ENCODE results near the gene NOS1AP. TPM values are rescaled to one million over a fixed set of nuclear protein-coding genes. Genes with fewer than 3 reads are reported as not detected.

The NOS1AP gene
- total RNA-seq, 2 experiments from 2014 or later, result not detected

- TF ChIP-seq, protein P1, sequence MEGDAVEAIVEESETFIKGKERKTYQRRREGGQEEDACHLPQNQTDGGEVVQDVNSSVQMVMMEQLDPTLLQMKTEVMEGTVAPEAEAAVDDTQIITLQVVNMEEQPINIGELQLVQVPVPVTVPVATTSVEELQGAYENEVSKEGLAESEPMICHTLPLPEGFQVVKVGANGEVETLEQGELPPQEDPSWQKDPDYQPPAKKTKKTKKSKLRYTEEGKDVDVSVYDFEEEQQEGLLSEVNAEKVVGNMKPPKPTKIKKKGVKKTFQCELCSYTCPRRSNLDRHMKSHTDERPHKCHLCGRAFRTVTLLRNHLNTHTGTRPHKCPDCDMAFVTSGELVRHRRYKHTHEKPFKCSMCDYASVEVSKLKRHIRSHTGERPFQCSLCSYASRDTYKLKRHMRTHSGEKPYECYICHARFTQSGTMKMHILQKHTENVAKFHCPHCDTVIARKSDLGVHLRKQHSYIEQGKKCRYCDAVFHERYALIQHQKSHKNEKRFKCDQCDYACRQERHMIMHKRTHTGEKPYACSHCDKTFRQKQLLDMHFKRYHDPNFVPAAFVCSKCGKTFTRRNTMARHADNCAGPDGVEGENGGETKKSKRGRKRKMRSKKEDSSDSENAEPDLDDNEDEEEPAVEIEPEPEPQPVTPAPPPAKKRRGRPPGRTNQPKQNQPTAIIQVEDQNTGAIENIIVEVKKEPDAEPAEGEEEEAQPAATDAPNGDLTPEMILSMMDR (conservative IDR thresholded peaks at IDR 0.05; ENCODE audit: low read length), result no peak
- no peak for TF ChIP-seq EZH2phosphoT487 (IDR thresholded peaks at IDR 0.05; ENCODE audit: borderline replicate concordance, low read depth, low read length)
- BruUV-seq (replicated peaks), result no TSS peak
- CTCF ChIA-PET (ENCODE audit: unreplicated experiment), result no interaction called here
Measured at GRCh38 chr1:162310337-162310736, 240.8 kb downstream of the NOS1AP start.

DNA sequence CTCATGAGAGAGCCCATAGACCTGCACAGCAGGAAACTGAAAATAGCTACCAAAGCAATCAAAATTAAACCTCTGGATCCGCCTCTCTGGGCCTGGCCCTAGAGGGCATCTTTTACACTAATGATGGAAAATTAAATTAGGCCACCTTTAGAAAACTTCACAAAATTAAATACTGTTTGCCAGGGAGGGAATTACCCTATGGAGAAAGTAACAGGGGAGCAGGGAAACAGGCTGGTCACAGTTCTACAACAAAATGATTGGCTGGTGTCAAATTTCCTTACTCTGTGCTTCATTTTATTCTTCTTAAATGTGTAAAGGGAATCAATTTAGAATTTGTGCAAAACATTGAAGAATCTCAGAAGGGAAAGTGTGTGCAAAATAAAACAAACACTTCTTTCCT is 244.7 kb downstream of the NOS1AP start:
- no peaks in the 10 kb centered on the region for H3K79me2 ChIP-seq (ENCODE audit: insufficient read depth, low read depth, low read length)
- no peaks in the 10 kb centered on the region for H3K4me1 ChIP-seq (ENCODE audit: insufficient read depth, low read length, poor library complexity, severe bottlenecking)
- no peak overlapping the region for H2AFZ ChIP-seq (ENCODE audit: low read length)
- no peak overlapping the region for H3K27ac ChIP-seq (ENCODE audit: low read depth, low read length, poor library complexity, severe bottlenecking)
- TF ChIP-seq EZH2phosphoT487 (IDR thresholded peaks at IDR 0.05; ENCODE audit: borderline replicate concordance, low read depth, low read length), result no peak
- CTCF ChIA-PET (ENCODE audit: unreplicated experiment), result no interaction called here
- BruUV-seq (replicated peaks), result no TSS peak
- H3K4me2 ChIP-seq (ENCODE audit: low read length), result no peak overlapping the region
- H3K36me3 ChIP-seq (ENCODE audit: insufficient read depth, low read length), result no peaks in the 10 kb centered on the region
- H3K9me2 ChIP-seq (ENCODE audit: insufficient read depth, low read length), result no peaks in the 10 kb centered on the region
- intact Hi-C loops (cut with micrococcal nuclease; ENCODE audit: unreplicated experiment), result no loop called here
- no peaks in the 10 kb centered on the region for H4K20me1 ChIP-seq (ENCODE audit: insufficient read depth, low read length)
- POLR2A ChIA-PET, result no interaction called here
- DNase-seq (ENCODE audit: low spot score), result no peak
- H3K9me3 ChIP-seq (ENCODE audit: low read length), result no peaks in the 10 kb centered on the region
- no peak overlapping the region for H3K4me3 ChIP-seq (ENCODE audit: low read depth, low read length, poor library complexity, severe bottlenecking)

More at GRCh38 chr1:162310337-162310736, 240.8 kb downstream of the NOS1AP start:
- H2AFZ ChIP-seq (ENCODE audit: low read length), result no peak overlapping the region
- H4K20me1 ChIP-seq (ENCODE audit: insufficient read depth, low read length), result no peaks in the 10 kb centered on the region
- H3K9me2 ChIP-seq (ENCODE audit: insufficient read depth, low read length), result no peaks in the 10 kb centered on the region
- POLR2A ChIA-PET, result interaction anchor here (0.9 kb wide), 1 partner anchor 302 kb away, joined by 3 read pairs; no protein-coding TSS in a partner anchor
- H3K4me3 ChIP-seq (ENCODE audit: low read depth, low read length, poor library complexity, severe bottlenecking), result no peak overlapping the region
- H3K79me2 ChIP-seq (ENCODE audit: insufficient read depth, low read depth, low read length), result no peaks in the 10 kb centered on the region
- no peaks in the 10 kb centered on the region for H3K36me3 ChIP-seq (ENCODE audit: insufficient read depth, low read length)
- H3K9me3 ChIP-seq (ENCODE audit: low read length), result no peaks in the 10 kb centered on the region
- DNase-seq (ENCODE audit: low spot score), result no peak
- no peak overlapping the region for H3K4me2 ChIP-seq (ENCODE audit: low read length)
- H3K27ac ChIP-seq (ENCODE audit: low read depth, low read length, poor library complexity, severe bottlenecking), result no peak overlapping the region
- intact Hi-C loops (cut with micrococcal nuclease; ENCODE audit: unreplicated experiment), result no loop called here
- H3K4me1 ChIP-seq (ENCODE audit: insufficient read depth, low read length, poor library complexity, severe bottlenecking), result no peaks in the 10 kb centered on the region

DNA sequence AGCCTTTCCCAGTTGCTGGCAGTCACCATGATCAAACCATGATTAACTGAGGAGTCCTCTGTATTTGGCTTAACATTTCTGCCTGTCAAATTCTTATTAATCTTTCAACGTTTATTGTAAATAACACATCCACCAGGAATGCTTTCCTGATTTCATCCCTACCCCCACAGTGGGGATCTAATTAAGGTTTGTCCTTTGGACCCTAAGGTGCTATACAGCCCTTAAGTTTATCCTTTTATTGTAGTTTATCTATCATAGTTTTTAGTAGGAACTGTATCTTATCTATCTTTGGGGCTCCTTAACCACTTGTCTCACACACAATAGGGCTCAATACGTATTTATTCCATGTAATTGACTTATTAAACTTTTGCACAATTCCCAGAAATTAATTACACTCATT is 246.2 kb downstream of the NOS1AP start:
- Histone ChIP-seq H3K9me3 (ENCODE audit: low read length) (no peaks in the 10 kb centered on the region), H4K20me1 (ENCODE audit: insufficient read depth, low read length) (no peaks in the 10 kb centered on the region), H2AFZ (ENCODE audit: low read length) (no peak overlapping the region), H3K27ac (ENCODE audit: low read depth, low read length, poor library complexity, severe bottlenecking) (no peak overlapping the region), H3K4me1 (ENCODE audit: insufficient read depth, low read length, poor library complexity, severe bottlenecking) (no peaks in the 10 kb centered on the region), H3K4me2 (ENCODE audit: low read length) (no peak overlapping the region), H3K9me2 (ENCODE audit: insufficient read depth, low read length) (no peaks in the 10 kb centered on the region), H3K36me3 (ENCODE audit: insufficient read depth, low read length) (no peaks in the 10 kb centered on the region), H3K4me3 (ENCODE audit: low read depth, low read length, poor library complexity, severe bottlenecking) (no peak overlapping the region), H3K79me2 (ENCODE audit: insufficient read depth, low read depth, low read length) (no peaks in the 10 kb centered on the region)
- ChIA-PET POLR2A (interaction anchor here (0.7 kb wide), 1 partner anchor 96 kb away, joined by 3 read pairs; no protein-coding TSS in a partner anchor), CTCF (ENCODE audit: unreplicated experiment) (no interaction called here)
- TF ChIP-seq, protein P1 (conservative IDR thresholded peaks at IDR 0.05; ENCODE audit: low read length), result no peak
- no peak for TF ChIP-seq EZH2phosphoT487 (IDR thresholded peaks at IDR 0.05; ENCODE audit: borderline replicate concordance, low read depth, low read length)
- BruUV-seq (replicated peaks), result no TSS peak
- DNase-seq (ENCODE audit: low spot score), result no peak
- intact Hi-C loops (cut with micrococcal nuclease; ENCODE audit: unreplicated experiment), result no loop called here

All from OCI-LY7 (cell line).